GM12872 (cell line): Measurements from ENCODE around the gene PCED1B.

Source experiments
- TF ChIP-seq, protein P1 (sequence below): IDR thresholded peaks from 3 replicates; pipeline ENCODE4 v1.5.1; 2011; ENCODE audit warnings: low read depth, mild to moderate bottlenecking, low read length, moderate library complexity; ENCODE audit not compliant: insufficient read depth

PCED1B gene

DNA sequence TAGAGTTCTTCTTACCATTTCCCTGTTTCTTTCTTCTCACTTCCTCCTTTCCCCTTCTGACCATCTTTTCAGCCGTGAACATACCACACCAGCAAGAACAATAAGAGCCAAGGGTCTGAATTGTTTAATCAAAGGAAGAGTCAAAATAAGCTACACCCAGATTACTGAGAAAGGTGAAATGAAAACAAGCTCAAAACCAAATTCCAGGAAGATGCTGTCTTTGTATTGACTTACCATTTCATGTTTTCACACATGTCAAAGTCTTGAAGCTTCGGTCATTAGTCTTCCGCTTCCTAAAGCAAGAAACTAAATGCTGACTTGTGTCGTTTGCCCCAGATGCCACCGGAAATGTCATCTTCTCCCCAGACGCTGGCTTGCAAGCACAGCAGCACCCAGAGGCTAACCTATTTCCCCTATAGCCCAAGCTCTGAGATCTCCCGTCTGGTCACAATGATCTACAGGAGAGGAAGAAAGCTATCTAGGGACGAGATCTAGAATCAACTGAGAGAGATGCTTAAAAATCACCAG, 136.8 kb downstream of the PCED1B start:
- TF ChIP-seq, protein P1, sequence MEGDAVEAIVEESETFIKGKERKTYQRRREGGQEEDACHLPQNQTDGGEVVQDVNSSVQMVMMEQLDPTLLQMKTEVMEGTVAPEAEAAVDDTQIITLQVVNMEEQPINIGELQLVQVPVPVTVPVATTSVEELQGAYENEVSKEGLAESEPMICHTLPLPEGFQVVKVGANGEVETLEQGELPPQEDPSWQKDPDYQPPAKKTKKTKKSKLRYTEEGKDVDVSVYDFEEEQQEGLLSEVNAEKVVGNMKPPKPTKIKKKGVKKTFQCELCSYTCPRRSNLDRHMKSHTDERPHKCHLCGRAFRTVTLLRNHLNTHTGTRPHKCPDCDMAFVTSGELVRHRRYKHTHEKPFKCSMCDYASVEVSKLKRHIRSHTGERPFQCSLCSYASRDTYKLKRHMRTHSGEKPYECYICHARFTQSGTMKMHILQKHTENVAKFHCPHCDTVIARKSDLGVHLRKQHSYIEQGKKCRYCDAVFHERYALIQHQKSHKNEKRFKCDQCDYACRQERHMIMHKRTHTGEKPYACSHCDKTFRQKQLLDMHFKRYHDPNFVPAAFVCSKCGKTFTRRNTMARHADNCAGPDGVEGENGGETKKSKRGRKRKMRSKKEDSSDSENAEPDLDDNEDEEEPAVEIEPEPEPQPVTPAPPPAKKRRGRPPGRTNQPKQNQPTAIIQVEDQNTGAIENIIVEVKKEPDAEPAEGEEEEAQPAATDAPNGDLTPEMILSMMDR = no peak

DNA sequence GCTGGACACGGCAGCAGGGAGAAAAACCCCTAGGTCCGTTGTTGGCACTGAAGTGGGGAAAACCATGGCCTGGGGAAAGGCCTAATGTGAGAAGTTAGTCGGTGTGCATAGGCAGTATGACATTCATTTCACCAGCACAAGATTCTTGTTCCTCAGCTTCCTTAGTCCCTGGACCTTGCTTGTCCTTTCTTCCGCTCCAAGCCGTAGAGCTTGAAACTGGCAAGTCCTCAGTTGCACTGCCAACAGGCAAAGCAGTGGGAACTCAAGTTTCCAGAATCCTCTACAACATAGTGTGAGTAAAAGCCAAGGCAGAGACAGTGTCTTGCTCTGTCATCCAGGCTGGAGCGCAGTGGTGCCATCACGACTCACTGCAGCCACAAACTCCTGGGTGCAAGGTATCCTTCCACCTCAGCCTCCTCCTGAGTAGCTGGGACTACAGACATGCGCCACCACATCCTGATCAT, 138.8 kb downstream of the PCED1B start:
- TF ChIP-seq, protein P1 = no peak

GRCh38 chr12:47219243-47219642, 139.8 kb downstream of the PCED1B start:
- TF ChIP-seq, protein P1 = no peak

GRCh38 chr12:47221256-47222023, 142.0 kb downstream of the PCED1B start:
- TF ChIP-seq, protein P1 = no peak

GRCh38 chr12:47222520-47223030, 143.2 kb downstream of the PCED1B start:
- TF ChIP-seq, protein P1 = no peak

DNA sequence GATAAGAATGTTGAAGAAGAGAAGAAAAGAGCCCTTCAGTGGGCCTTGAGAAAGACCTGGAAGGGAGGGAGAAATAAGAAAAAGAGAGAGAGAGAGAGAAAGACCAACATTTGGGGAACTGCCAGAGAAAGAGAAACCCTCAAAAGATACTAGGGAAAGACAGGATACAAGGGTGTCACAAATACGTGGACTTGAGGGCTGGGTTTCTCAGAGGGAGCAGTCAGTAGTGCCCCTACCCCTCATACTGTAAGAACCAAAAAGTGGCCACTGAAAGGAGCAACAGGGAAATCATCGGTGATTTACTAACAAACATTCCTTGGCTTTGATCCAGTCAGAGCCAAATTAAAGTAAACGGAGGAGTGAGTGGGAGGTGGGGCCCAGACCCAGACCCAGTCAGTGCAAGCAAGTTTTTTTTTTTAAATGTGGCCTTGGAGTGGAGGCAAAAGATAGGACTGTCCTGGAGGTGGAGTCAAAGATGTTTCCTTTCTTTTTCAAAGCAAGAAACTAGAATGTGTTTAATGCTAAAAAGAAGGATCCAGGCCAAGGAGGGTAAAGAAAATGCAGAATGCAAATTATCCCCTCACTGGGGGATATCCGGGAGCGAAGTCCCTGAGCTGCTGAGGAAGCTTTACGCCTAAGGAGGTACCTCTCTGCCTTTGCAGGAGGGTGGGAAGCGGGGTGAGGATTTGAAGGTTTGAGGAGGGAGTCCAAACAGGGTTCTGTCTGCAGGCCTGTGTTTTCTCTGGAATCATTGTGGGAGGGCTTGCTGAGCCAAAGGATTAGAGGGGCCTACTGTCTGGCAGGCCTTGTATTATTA, 143.8 kb downstream of the PCED1B start:
- TF ChIP-seq, protein P1 = no peak

DNA sequence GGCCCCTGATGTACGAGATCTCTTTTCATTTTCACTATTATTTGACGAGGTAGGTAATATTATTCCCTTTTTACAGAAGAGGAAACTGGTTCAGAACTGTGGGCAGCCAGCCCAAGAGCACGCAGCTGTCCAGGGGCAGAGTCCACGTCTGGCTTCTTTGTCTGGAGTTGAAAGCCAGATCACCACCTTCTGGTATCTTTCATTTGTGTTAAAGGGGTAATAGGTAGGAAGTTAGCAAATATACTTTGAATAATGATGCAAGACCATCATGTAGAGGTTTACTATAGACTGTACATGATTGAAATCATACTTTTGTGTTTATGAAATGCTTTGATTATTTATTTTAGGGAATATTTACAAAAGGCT, 144.4 kb downstream of the PCED1B start:
- TF ChIP-seq, protein P1 = no peak
